Aorta (tissue), 5 donors: ENCODE data around the gene BACH2. TPM values are rescaled to one million over a fixed set of nuclear protein-coding genes. Genes with fewer than 3 reads are reported as not detected.
"Not testable (repeated sequence)": the region's sequence is repeated elsewhere in the genome, so short reads cannot be mapped to it uniquely, and the experiment has no call there.

Experiments used
- ATAC-seq: fragments of 200-7000 bp; cut with Tn5 transposase; one replicate; pipeline ENCODE4 v1.9.1; 2022; ENCODE audit warnings: moderate library complexity; ENCODE audit not compliant: low FRiP score
- DNase-seq, 2 donors: peaks; one replicate each; pipeline ENCODE4 v3.0.0-alpha.2; 2020
- H3K27ac ChIP-seq, 2 donors: one replicate each; pipeline ENCODE4 v1.5.1; 2013; ENCODE audit warnings: low read length in 2 of 2, mild to moderate bottlenecking in 2 of 2, moderate library complexity in 2 of 2, control low read depth in 1 of 2, inconsistent platforms in 1 of 2, low read depth in 1 of 2
- H3K27me3 ChIP-seq, 2 donors: one replicate each; pipeline ENCODE4 v1.6.1; 2013; ENCODE audit warnings: control low read depth in 1 of 2, low read length in 1 of 2, mild to moderate bottlenecking in 1 of 2, moderate library complexity in 1 of 2; ENCODE audit not compliant: insufficient read depth in 2 of 2, control insufficient read depth in 1 of 2
- H3K36me3 ChIP-seq, 2 donors: one replicate each; pipeline ENCODE4 v1.6.1; 2013; ENCODE audit warnings: control low read depth in 1 of 2, low read length in 1 of 2, mild to moderate bottlenecking in 1 of 2; ENCODE audit not compliant: insufficient read depth in 2 of 2, control insufficient read depth in 1 of 2
- H3K4me1 ChIP-seq, 2 donors: one replicate each; pipeline ENCODE4 v1.6.1; 2013; ENCODE audit warnings: low read length in 2 of 2, control low read depth in 1 of 2, mild to moderate bottlenecking in 1 of 2, moderate library complexity in 1 of 2; ENCODE audit not compliant: insufficient read depth in 2 of 2, control insufficient read depth in 1 of 2
- H3K4me3 ChIP-seq, 2 donors: one replicate each; pipeline ENCODE4 v1.5.1; 2013; ENCODE audit warnings: low read length in 2 of 2, control low read depth in 1 of 2, mild to moderate bottlenecking in 1 of 2
- H3K9me3 ChIP-seq: one replicate; pipeline ENCODE4 v1.6.1; 2013; ENCODE audit warnings: mild to moderate bottlenecking, low read length; ENCODE audit not compliant: control insufficient read depth
- WGBS, 2 donors: extraction: QIAGEN DNeasy Blood & Tissue Kit; methylation state at CpG; one replicate each; pipeline ENCODE4 v1.1.7; 2013; 5-methylcytosine and 5-hydroxymethylcytosine counted together
- intact Hi-C, 2 donors: fragments of 100-400 bp; cut with DNase I; formaldehyde crosslinking; loops; one replicate each; pipeline versions ENCODE4 v1.14.2 to v1.15.0; 2022
- polyA plus RNA-seq, 2 donors: library from polyadenylated mRNA; stranded (reverse); fragments of 200-250 nt; gene quantifications; one replicate each; pipeline ENCODE4 v1.2.3, GENCODE V29; 2013
- total RNA-seq, 2 donors: library from RNA; stranded (reverse); fragmentation: NEBNext Ultra II Directional; extraction: Animal tissue kit (Norgen Biotek cat#: 25700); gene quantifications; one replicate each; pipeline ENCODE4 v1.2.1, GENCODE V29; 2021
- donor health status: healthy with polysubstance abuse.
- donor health status: Bipolar disorder and iron deficiency.
- donor health status: DM: no; HTN: no; CAD: no.
- donor health status: DM: no; HTN: no; CAD: no.
- donor health status: DM: yes; HTN: yes; CAD: no.

BACH2 gene
- total and polyA plus RNA-seq, 4 donors = 0.36 to 22.2 (median 6.1) TPM

DNA sequence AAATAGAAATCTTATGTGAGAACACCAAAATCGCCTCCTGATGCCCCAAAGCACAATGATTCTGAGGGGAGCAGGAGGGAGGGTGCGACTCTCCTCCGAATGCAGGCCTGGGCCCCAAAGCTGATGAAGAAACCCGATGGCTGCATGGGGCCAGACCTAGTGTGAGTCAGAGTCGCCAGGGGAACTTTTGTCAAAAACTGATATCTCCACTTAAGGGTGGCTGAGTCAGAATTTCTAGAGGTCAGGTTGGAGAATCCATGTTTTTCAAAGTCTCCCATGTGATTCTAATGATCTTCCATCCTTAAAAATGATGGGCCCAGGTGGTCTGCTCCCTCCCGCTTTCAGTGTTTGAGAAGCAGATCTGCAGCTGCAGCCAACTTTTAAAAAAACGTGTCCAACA lies 172.8 kb downstream of the BACH2 start:
- Histone ChIP-seq H3K27ac (no peak overlapping the region), H3K4me1 (peaks cover 0 to 4% of the 10 kb centered on the region in 2 donors), H3K4me3 (no peak overlapping the region), H3K9me3 (no peaks in the 10 kb centered on the region), H3K36me3 (no peaks in the 10 kb centered on the region), H3K27me3 (no peaks in the 10 kb centered on the region)
- intact Hi-C loops = no loop called here
- DNase-seq = no peak
- 74 to 78% methylated on average over 7 of the region's 7 CpGs for WGBS, 2 donors
- ATAC-seq = no peak

- DNase-seq (peak in 1 of 2 donors; percentile 62), ATAC-seq (peak; percentile 22)
- WGBS, 2 donors = 4 to 10% methylated on average over 4 of the region's 4 CpGs
- intact Hi-C loops = no loop called here
- Histone ChIP-seq H3K4me1 (peaks cover 0 to 4% of the 10 kb centered on the region in 2 donors), H3K27ac (peak overlapping the region; percentile 32 to 76), H3K9me3 (no peaks in the 10 kb centered on the region), H3K4me3 (no peak overlapping the region), H3K36me3 (no peaks in the 10 kb centered on the region), H3K27me3 (no peaks in the 10 kb centered on the region)
Observed at GRCh38 chr6:90121982-90122381, 174.7 kb downstream of the BACH2 start.

DNA sequence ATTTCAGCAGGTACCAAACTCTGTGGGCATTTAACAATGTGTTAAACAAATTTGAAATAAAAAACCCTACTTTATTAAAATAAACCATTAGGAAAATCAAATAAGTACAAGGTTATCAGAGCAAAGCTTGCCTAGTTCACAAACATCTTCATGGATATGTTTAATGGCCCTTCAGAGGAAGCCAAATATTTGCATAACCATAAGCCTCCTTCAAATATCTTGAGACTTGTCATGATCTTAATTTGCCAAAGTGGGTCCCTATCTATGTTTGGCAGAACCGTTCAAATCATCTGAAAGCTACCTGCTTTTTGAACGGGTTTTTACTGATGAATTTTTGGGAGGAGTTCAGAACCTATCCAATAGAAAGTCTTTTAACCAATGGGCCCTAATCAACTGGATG lies 176.3 kb downstream of the BACH2 start:
- intact Hi-C loops = no loop called here
- H3K27ac ChIP-seq = no peak overlapping the region
- peaks cover 0 to 4% of the 10 kb centered on the region in 2 donors for H3K4me1 ChIP-seq
- H3K9me3 ChIP-seq = no peaks in the 10 kb centered on the region
- H3K36me3 ChIP-seq = no peaks in the 10 kb centered on the region
- ATAC-seq (no peak), DNase-seq (no peak)
- H3K27me3 ChIP-seq = no peaks in the 10 kb centered on the region
- no peak overlapping the region for H3K4me3 ChIP-seq
- WGBS, 2 donors = 91 to 92% methylated on average over 2 of the region's 2 CpGs

GRCh38 chr6:90119618-90120017 lies 177.0 kb downstream of the BACH2 start:
- 94 to 95% methylated on average over 3 of the region's 3 CpGs for WGBS, 2 donors

DNA sequence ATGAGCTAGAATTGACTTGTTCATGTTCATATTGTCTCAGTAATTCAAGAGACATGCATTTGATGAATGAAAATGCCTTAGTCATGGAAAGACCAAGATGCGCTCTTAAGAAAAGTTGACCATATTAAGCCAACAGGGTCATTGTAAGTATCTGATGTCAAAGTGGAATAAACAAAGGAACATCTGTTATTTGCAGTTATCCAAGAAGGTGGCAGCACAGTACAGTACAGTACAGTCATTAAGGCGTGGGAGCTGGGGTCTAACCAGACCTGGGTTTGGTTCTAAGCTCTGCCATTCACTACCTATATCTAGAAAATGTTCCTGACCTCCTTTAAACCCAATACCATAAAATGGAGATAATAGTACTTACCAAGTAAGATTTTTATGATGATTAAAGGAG lies 178.1 kb downstream of the BACH2 start:
- intact Hi-C loops = no loop called here
- Histone ChIP-seq H3K9me3 (no peaks in the 10 kb centered on the region), H3K36me3 (no peaks in the 10 kb centered on the region), H3K4me1 (peaks cover 0 to 4% of the 10 kb centered on the region in 2 donors), H3K27ac (no peak overlapping the region), H3K4me3 (no peak overlapping the region), H3K27me3 (no peaks in the 10 kb centered on the region)
- WGBS, 2 donors = 96 to 97% methylated on average over 2 of the region's 2 CpGs
- DNase-seq (no peak), ATAC-seq (no peak)

More at GRCh38 chr6:90119618-90120017, 177.0 kb downstream of the BACH2 start:
- intact Hi-C loops = no loop called here
- no peak for DNase-seq
- Histone ChIP-seq H3K27ac (no peak overlapping the region), H3K4me3 (no peak overlapping the region), H3K9me3 (no peaks in the 10 kb centered on the region), H3K36me3 (no peaks in the 10 kb centered on the region), H3K4me1 (peaks cover 0 to 4% of the 10 kb centered on the region in 2 donors), H3K27me3 (no peaks in the 10 kb centered on the region)
- ATAC-seq = no peak

DNA sequence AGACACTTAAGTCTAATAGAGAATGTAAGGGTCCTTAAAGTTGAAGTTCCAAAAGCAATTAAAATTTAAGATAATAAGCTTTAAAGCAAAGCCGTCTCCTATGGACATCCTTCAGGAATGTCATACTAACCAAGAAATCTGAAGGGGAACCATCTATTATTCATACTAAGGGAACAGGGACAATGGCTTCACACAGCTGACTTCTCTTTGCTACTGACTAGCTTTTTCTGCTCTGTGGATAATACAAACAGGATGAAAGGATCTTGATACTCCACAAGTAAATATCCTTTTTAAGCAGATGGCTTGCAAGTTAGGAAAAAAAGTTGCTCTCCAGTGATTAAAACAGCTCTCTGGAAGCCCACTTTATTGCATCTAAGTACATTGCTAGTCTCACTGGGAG lies 178.6 kb downstream of the BACH2 start:
- no peak overlapping the region for H3K4me3 ChIP-seq
- no peaks in the 10 kb centered on the region for H3K36me3 ChIP-seq
- DNase-seq (no peak), ATAC-seq (no peak)
- intact Hi-C loops = no loop called here
- no peaks in the 10 kb centered on the region for H3K27me3 ChIP-seq
- no peaks in the 10 kb centered on the region for H3K9me3 ChIP-seq
- H3K27ac ChIP-seq = no peak overlapping the region
- peaks cover 0 to 4% of the 10 kb centered on the region in 2 donors for H3K4me1 ChIP-seq
- WGBS, 2 donors = 96 to 100% methylated on average over 1 of the region's 1 CpG

DNA sequence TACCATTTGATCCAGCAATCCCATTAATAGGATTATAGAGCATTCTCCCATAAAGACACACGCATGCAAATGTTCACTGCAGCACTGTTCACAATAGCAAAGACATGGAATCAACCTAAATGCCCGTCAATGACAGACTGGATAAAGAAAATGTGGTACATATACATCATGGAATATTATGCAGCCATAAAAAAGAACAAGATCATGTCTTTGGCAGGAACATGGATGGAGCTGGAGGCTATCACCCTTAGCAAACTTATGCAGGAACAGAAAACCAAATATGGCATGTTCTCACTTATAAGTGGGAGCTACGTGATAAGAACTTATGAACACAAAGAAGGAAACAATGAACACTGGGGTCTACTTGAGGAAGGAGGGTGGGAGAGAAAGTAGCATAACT lies 180.5 kb downstream of the BACH2 start:
- H3K36me3 ChIP-seq, H3K27me3 ChIP-seq, H3K27ac ChIP-seq, ATAC-seq, intact Hi-C loops, H3K4me3 ChIP-seq, H3K4me1 ChIP-seq, H3K9me3 ChIP-seq, DNase-seq: not testable (repeated sequence)
- 83 to 84% methylated on average over 3 of the region's 3 CpGs for WGBS, 2 donors

GRCh38 chr6:90113389-90113788 lies 183.3 kb downstream of the BACH2 start:
- Histone ChIP-seq H3K27ac (no peak overlapping the region), H3K36me3 (no peaks in the 10 kb centered on the region), H3K4me3 (no peak overlapping the region), H3K4me1 (no peaks in the 10 kb centered on the region), H3K27me3 (no peaks in the 10 kb centered on the region), H3K9me3 (no peaks in the 10 kb centered on the region)
- DNase-seq (no peak), ATAC-seq (no peak)
- intact Hi-C loops = no loop called here

- H3K36me3 ChIP-seq = no peaks in the 10 kb centered on the region
- H3K4me3 ChIP-seq = no peak overlapping the region
- H3K27me3 ChIP-seq = no peaks in the 10 kb centered on the region
- no peaks in the 10 kb centered on the region for H3K4me1 ChIP-seq
- intact Hi-C loops = no loop called here
- no peak overlapping the region for H3K27ac ChIP-seq
- 97% methylated on average over 2 of the region's 2 CpGs for WGBS, 2 donors
- no peak for ATAC-seq
- no peak for DNase-seq
- no peaks in the 10 kb centered on the region for H3K9me3 ChIP-seq
Observed at GRCh38 chr6:90111387-90111786, 185.3 kb downstream of the BACH2 start.
